ENCODE results near the gene LGR6.

The LGR6 gene

GRCh38 chr1:202245391-202245790 is 51.8 kb downstream of the LGR6 start:
- H3K18ac ChIP-seq (ENCODE audit: low read length): no peak overlapping the region
- no peaks in the 10 kb centered on the region for H3K36me3 ChIP-seq (ENCODE audit: control insufficient read depth in 1 of 2, insufficient read depth in 2 of 2, low read length in 2 of 2)
- no peaks in the 10 kb centered on the region for H3K79me1 ChIP-seq (ENCODE audit: low read length)
- no peak overlapping the region for H3K9ac ChIP-seq (ENCODE audit: low read length)
- H3K4me3 ChIP-seq (ENCODE audit: low read depth, low read length): no peak overlapping the region
- no peaks in the 10 kb centered on the region for H3K4me1 ChIP-seq (ENCODE audit: control insufficient read depth in 1 of 2, insufficient read depth in 2 of 2, low read length in 2 of 2)
- H3K4ac ChIP-seq (ENCODE audit: low read depth, low read length): no peak overlapping the region
- H4K8ac ChIP-seq (ENCODE audit: low read depth, low read length): no peak overlapping the region
- no peak overlapping the region for H2BK12ac ChIP-seq (ENCODE audit: low read length)
- H3K79me2 ChIP-seq (ENCODE audit: control insufficient read depth, insufficient read depth, low read length, poor library complexity): no peaks in the 10 kb centered on the region
- H3K27me3 ChIP-seq (ENCODE audit: insufficient read depth, low read length): no peaks in the 10 kb centered on the region
- no peak overlapping the region for H2AK5ac ChIP-seq (ENCODE audit: low read length)
- no peak overlapping the region for H3K4me2 ChIP-seq (ENCODE audit: low read length)
- no peak overlapping the region for H3K14ac ChIP-seq (ENCODE audit: low read length)
- H3K23ac ChIP-seq (ENCODE audit: low read length): no peak overlapping the region
- no peak overlapping the region for H2AFZ ChIP-seq (ENCODE audit: insufficient read depth, low read length, poor library complexity)
- H3K9me3 ChIP-seq (ENCODE audit: insufficient read depth, low read depth, low read length): peaks cover 2% of the 10 kb centered on the region
- no peak for DNase-seq
- H4K12ac ChIP-seq (ENCODE audit: low read depth, low read length): no peak overlapping the region
- no peak overlapping the region for H2BK5ac ChIP-seq (ENCODE audit: low read depth, low read length, poor library complexity)
- no peak overlapping the region for H3K27ac ChIP-seq (ENCODE audit: low read depth, low read length)
- no peak overlapping the region for H2BK120ac ChIP-seq (ENCODE audit: insufficient read depth, low read length, poor library complexity)
- H4K91ac ChIP-seq (ENCODE audit: low read depth, low read length): no peak overlapping the region
- WGBS (ENCODE audit: extremely low coverage, insufficient coverage, insufficient read length): no CpG with 5 or more reads among the region's 8 CpGs

GRCh38 chr1:202247104-202247503 is 53.5 kb downstream of the LGR6 start:
- no peak overlapping the region for H2BK12ac ChIP-seq (ENCODE audit: low read length)

GRCh38 chr1:202247837-202248795 is 54.5 kb downstream of the LGR6 start:
- H3K79me2 ChIP-seq (ENCODE audit: control insufficient read depth, insufficient read depth, low read length, poor library complexity): no peaks in the 10 kb centered on the region
- no peak overlapping the region for H3K27ac ChIP-seq (ENCODE audit: low read depth, low read length)
- H2BK5ac ChIP-seq (ENCODE audit: low read depth, low read length, poor library complexity): no peak overlapping the region
- H3K4me1 ChIP-seq (ENCODE audit: control insufficient read depth in 1 of 2, insufficient read depth in 2 of 2, low read length in 2 of 2): no peaks in the 10 kb centered on the region
- no peaks in the 10 kb centered on the region for H3K9me3 ChIP-seq (ENCODE audit: insufficient read depth, low read depth, low read length)
- no peak overlapping the region for H4K12ac ChIP-seq (ENCODE audit: low read depth, low read length)
- no peak overlapping the region for H3K9ac ChIP-seq (ENCODE audit: low read length)
- no peaks in the 10 kb centered on the region for H3K27me3 ChIP-seq (ENCODE audit: insufficient read depth, low read length)
- H2BK120ac ChIP-seq (ENCODE audit: insufficient read depth, low read length, poor library complexity): no peak overlapping the region
- no peaks in the 10 kb centered on the region for H3K79me1 ChIP-seq (ENCODE audit: low read length)
- no peak overlapping the region for H3K14ac ChIP-seq (ENCODE audit: low read length)
- H3K4me3 ChIP-seq (ENCODE audit: low read depth, low read length): no peak overlapping the region
- H3K4ac ChIP-seq (ENCODE audit: low read depth, low read length): no peak overlapping the region
- H3K23ac ChIP-seq (ENCODE audit: low read length): no peak overlapping the region
- no peak overlapping the region for H2AK5ac ChIP-seq (ENCODE audit: low read length)
- no peak overlapping the region for H4K8ac ChIP-seq (ENCODE audit: low read depth, low read length)
- no peak for DNase-seq
- H3K18ac ChIP-seq (ENCODE audit: low read length): no peak overlapping the region
- no peak overlapping the region for H2BK12ac ChIP-seq (ENCODE audit: low read length)
- H3K4me2 ChIP-seq (ENCODE audit: low read length): no peak overlapping the region
- no peak overlapping the region for H2AFZ ChIP-seq (ENCODE audit: insufficient read depth, low read length, poor library complexity)
- H3K36me3 ChIP-seq (ENCODE audit: control insufficient read depth in 1 of 2, insufficient read depth in 2 of 2, low read length in 2 of 2): no peaks in the 10 kb centered on the region
- WGBS (ENCODE audit: extremely low coverage, insufficient coverage, insufficient read length): no CpG with 5 or more reads among the region's 20 CpGs
- no peak overlapping the region for H4K91ac ChIP-seq (ENCODE audit: low read depth, low read length)

More at GRCh38 chr1:202247104-202247503, 53.5 kb downstream of the LGR6 start:
- Histone ChIP-seq H3K4me3 (ENCODE audit: low read depth, low read length) (no peak overlapping the region), H2BK5ac (ENCODE audit: low read depth, low read length, poor library complexity) (no peak overlapping the region), H3K23ac (ENCODE audit: low read length) (no peak overlapping the region), H2AFZ (ENCODE audit: insufficient read depth, low read length, poor library complexity) (no peak overlapping the region), H3K79me1 (ENCODE audit: low read length) (no peaks in the 10 kb centered on the region), H3K4me2 (ENCODE audit: low read length) (no peak overlapping the region), H3K27ac (ENCODE audit: low read depth, low read length) (no peak overlapping the region), H4K91ac (ENCODE audit: low read depth, low read length) (no peak overlapping the region), H3K9me3 (ENCODE audit: insufficient read depth, low read depth, low read length) (no peaks in the 10 kb centered on the region), H4K8ac (ENCODE audit: low read depth, low read length) (no peak overlapping the region), H2AK5ac (ENCODE audit: low read length) (no peak overlapping the region), H3K18ac (ENCODE audit: low read length) (no peak overlapping the region), H3K14ac (ENCODE audit: low read length) (no peak overlapping the region), H3K4ac (ENCODE audit: low read depth, low read length) (no peak overlapping the region), H2BK120ac (ENCODE audit: insufficient read depth, low read length, poor library complexity) (no peak overlapping the region), H3K79me2 (ENCODE audit: control insufficient read depth, insufficient read depth, low read length, poor library complexity) (no peaks in the 10 kb centered on the region), H4K12ac (ENCODE audit: low read depth, low read length) (no peak overlapping the region), H3K36me3 (ENCODE audit: control insufficient read depth in 1 of 2, insufficient read depth in 2 of 2, low read length in 2 of 2) (no peaks in the 10 kb centered on the region), H3K27me3 (ENCODE audit: insufficient read depth, low read length) (no peaks in the 10 kb centered on the region), H3K9ac (ENCODE audit: low read length) (no peak overlapping the region), H3K4me1 (ENCODE audit: control insufficient read depth in 1 of 2, insufficient read depth in 2 of 2, low read length in 2 of 2) (no peaks in the 10 kb centered on the region)
- DNase-seq: no peak
- no CpG with 5 or more reads among the region's 6 CpGs for WGBS (ENCODE audit: extremely low coverage, insufficient coverage, insufficient read length)

GRCh38 chr1:202248861-202249260 is 55.3 kb downstream of the LGR6 start:
- no CpG with 5 or more reads among the region's 6 CpGs for whole genome bisulfite sequencing (ENCODE audit: extremely low coverage, insufficient coverage, insufficient read length)

More at GRCh38 chr1:202248861-202249260, 55.3 kb downstream of the LGR6 start:
- Histone ChIP-seq H2AK5ac (ENCODE audit: low read length) (no peak overlapping the region), H4K12ac (ENCODE audit: low read depth, low read length) (no peak overlapping the region), H3K9me3 (ENCODE audit: insufficient read depth, low read depth, low read length) (no peaks in the 10 kb centered on the region), H3K9ac (ENCODE audit: low read length) (no peak overlapping the region), H3K23ac (ENCODE audit: low read length) (no peak overlapping the region), H3K79me2 (ENCODE audit: control insufficient read depth, insufficient read depth, low read length, poor library complexity) (no peaks in the 10 kb centered on the region), H3K4ac (ENCODE audit: low read depth, low read length) (no peak overlapping the region), H4K91ac (ENCODE audit: low read depth, low read length) (no peak overlapping the region), H2BK12ac (ENCODE audit: low read length) (no peak overlapping the region), H2BK120ac (ENCODE audit: insufficient read depth, low read length, poor library complexity) (no peak overlapping the region), H3K27me3 (ENCODE audit: insufficient read depth, low read length) (no peaks in the 10 kb centered on the region), H3K14ac (ENCODE audit: low read length) (no peak overlapping the region), H3K27ac (ENCODE audit: low read depth, low read length) (no peak overlapping the region), H3K4me3 (ENCODE audit: low read depth, low read length) (no peak overlapping the region), H2AFZ (ENCODE audit: insufficient read depth, low read length, poor library complexity) (no peak overlapping the region), H2BK5ac (ENCODE audit: low read depth, low read length, poor library complexity) (no peak overlapping the region), H3K79me1 (ENCODE audit: low read length) (no peaks in the 10 kb centered on the region), H3K18ac (ENCODE audit: low read length) (no peak overlapping the region), H3K36me3 (ENCODE audit: control insufficient read depth in 1 of 2, insufficient read depth in 2 of 2, low read length in 2 of 2) (no peaks in the 10 kb centered on the region), H3K4me2 (ENCODE audit: low read length) (no peak overlapping the region), H3K4me1 (ENCODE audit: control insufficient read depth in 1 of 2, insufficient read depth in 2 of 2, low read length in 2 of 2) (no peaks in the 10 kb centered on the region), H4K8ac (ENCODE audit: low read depth, low read length) (no peak overlapping the region)
- no peak for DNase-seq

All from trophoblast cell (in vitro differentiated cells and primary cell).